Measurements from ENCODE around the gene NDUFS6. TPM values are rescaled to one million over a fixed set of nuclear protein-coding genes. Genes with fewer than 3 reads are reported as not detected.

NDUFS6 gene
- total RNA-seq, 1 experiment from 2014 or later: 72.8 TPM

DNA sequence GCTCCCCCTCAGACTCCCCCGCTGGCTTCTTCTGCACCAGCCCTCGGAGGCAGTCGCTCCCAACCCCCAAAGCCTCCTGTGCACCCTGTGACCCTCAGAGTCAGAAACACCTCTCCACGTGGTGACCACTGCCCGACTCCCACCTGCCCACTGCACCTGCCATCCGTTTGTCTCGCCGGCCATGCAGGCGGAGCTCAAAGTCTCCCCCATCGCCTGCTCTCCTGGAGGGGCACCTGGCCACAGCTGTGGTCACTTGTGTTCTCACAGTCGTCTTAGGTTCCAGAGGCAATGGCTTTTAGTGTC, 39.8 kb upstream of the NDUFS6 start:
- H3K36me3 ChIP-seq (ENCODE audit: insufficient read depth, low read length, poor library complexity, severe bottlenecking): no peaks in the 10 kb centered on the region
- no peak for DNase-seq (ENCODE audit: low spot score)
- TF ChIP-seq, protein P1, sequence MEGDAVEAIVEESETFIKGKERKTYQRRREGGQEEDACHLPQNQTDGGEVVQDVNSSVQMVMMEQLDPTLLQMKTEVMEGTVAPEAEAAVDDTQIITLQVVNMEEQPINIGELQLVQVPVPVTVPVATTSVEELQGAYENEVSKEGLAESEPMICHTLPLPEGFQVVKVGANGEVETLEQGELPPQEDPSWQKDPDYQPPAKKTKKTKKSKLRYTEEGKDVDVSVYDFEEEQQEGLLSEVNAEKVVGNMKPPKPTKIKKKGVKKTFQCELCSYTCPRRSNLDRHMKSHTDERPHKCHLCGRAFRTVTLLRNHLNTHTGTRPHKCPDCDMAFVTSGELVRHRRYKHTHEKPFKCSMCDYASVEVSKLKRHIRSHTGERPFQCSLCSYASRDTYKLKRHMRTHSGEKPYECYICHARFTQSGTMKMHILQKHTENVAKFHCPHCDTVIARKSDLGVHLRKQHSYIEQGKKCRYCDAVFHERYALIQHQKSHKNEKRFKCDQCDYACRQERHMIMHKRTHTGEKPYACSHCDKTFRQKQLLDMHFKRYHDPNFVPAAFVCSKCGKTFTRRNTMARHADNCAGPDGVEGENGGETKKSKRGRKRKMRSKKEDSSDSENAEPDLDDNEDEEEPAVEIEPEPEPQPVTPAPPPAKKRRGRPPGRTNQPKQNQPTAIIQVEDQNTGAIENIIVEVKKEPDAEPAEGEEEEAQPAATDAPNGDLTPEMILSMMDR (conservative IDR thresholded peaks at IDR 0.05; ENCODE audit: low read depth, low read length): no peak
- TF ChIP-seq EZH2 (IDR thresholded peaks at IDR 0.05; ENCODE audit: borderline replicate concordance, low read depth, low read length, poor library complexity, severe bottlenecking): no peak
- H3K9me3 ChIP-seq (ENCODE audit: low read depth, low read length, poor library complexity, severe bottlenecking): no peaks in the 10 kb centered on the region
- ChIA-PET CTCF (no interaction called here), POLR2A (ENCODE audit: low non-redundant PET) (no interaction called here)
- intact Hi-C loops (cut with micrococcal nuclease; ENCODE audit: unreplicated experiment): loop anchor here (10.0 kb wide), 1 partner anchor 273 kb away; no protein-coding TSS in a partner anchor
- H3K27ac ChIP-seq (ENCODE audit: low read depth, low read length, poor library complexity, severe bottlenecking): no peak overlapping the region
- peaks cover 67% of the 10 kb centered on the region for H3K27me3 ChIP-seq (replicated peaks; ENCODE audit: insufficient read depth, low read depth, low read length, poor library complexity)
- H3K4me1 ChIP-seq (ENCODE audit: insufficient read depth, low read length, poor library complexity, severe bottlenecking): no peaks in the 10 kb centered on the region
- BruUV-seq (replicated peaks): no TSS peak
- no peak overlapping the region for H3K4me3 ChIP-seq (ENCODE audit: low read depth, low read length, poor library complexity, severe bottlenecking)

DNA sequence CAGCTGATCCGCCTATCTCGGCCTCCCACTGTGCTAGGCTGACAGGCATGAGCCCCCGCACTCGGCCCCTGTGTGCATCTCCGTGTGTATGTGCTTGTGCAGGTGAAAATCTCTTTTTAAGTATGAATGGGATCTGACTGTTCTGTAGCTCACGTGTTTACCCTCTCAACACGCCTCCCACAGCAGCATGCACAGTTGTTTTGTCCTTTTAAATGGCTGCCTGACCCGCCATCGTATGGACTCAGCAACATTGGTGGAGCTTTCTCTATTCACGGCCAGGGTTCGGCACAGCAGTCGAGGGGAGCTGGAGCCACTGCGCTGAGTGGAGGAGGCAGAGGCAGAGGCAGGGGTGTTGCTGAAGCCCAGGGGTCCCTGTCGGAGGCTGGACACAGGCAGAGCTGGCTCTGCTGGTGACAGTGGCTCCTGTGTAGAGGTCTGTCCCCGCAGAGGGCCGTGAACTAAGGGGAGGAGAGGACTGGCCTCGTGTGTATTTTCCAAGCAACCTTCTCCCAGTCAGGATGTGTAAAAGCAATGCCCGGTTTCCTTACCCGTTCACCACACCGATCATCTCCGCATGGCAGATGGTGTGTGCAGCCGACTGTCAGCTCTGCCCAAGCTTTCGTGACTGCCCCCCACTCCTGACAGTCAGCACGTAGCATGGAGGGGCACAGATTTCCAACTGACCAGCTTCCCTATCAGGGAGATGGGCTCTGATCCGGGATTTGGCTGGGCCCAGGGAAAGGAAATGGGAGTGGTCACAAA, 38.9 kb upstream of the NDUFS6 start:
- no peak for DNase-seq (ENCODE audit: low spot score)
- ChIA-PET POLR2A (ENCODE audit: low non-redundant PET) (no interaction called here), CTCF (no interaction called here)
- intact Hi-C loops (cut with micrococcal nuclease; ENCODE audit: unreplicated experiment): loop anchor here (10.0 kb wide), 1 partner anchor 272 kb away; no protein-coding TSS in a partner anchor
- no peak for TF ChIP-seq EZH2 (IDR thresholded peaks at IDR 0.05; ENCODE audit: borderline replicate concordance, low read depth, low read length, poor library complexity, severe bottlenecking)
- TF ChIP-seq, protein P1 (conservative IDR thresholded peaks at IDR 0.05; ENCODE audit: low read depth, low read length): no peak
- no peak overlapping the region for H3K4me3 ChIP-seq (ENCODE audit: low read depth, low read length, poor library complexity, severe bottlenecking)
- no peaks in the 10 kb centered on the region for H3K9me3 ChIP-seq (ENCODE audit: low read depth, low read length, poor library complexity, severe bottlenecking)
- H3K27me3 ChIP-seq (replicated peaks; ENCODE audit: insufficient read depth, low read depth, low read length, poor library complexity): peaks cover 71% of the 10 kb centered on the region
- H3K36me3 ChIP-seq (ENCODE audit: insufficient read depth, low read length, poor library complexity, severe bottlenecking): no peaks in the 10 kb centered on the region
- BruUV-seq (replicated peaks): no TSS peak
- H3K27ac ChIP-seq (ENCODE audit: low read depth, low read length, poor library complexity, severe bottlenecking): no peak overlapping the region
- H3K4me1 ChIP-seq (ENCODE audit: insufficient read depth, low read length, poor library complexity, severe bottlenecking): no peaks in the 10 kb centered on the region

DNA sequence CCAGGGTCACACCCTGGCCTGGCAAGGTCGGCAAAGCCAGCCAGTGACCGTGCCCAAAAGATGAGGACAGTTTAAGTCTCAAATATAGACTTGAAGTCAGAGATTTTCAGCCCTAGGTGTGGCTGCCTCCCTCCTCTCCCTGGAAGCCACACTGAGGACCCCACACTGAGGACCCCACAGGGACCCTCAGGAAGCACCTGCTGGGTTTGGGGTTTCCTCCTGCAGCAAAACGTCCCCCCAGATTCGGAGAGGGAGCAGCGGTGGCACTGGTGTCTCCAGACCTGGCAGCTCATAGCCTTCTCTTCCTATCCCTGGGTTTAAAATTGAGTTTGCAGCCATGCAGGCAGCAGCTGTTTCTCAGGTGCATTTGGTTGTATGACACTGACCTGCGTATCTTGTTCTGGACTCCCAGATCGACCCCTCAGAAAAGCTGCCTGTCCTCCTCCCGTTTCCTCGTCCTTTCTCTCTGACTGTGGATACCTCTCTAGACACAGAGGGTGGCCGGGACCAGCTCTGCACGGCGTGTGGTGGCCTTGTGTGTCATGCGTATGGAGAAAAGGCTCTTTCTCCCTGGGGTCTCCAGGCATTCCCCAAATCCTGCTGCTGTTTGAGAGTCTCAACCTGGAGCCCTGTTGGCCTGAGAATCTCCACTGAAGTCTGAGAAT, 38.2 kb upstream of the NDUFS6 start:
- no TSS peak for BruUV-seq (replicated peaks)
- CTCF ChIA-PET: interaction anchor here (0.5 kb wide), 1 partner anchor 121 kb away, joined by 3 read pairs; no protein-coding TSS in a partner anchor
- TF ChIP-seq, protein P1 (conservative IDR thresholded peaks at IDR 0.05; ENCODE audit: low read depth, low read length): no peak
- no peak for TF ChIP-seq EZH2 (IDR thresholded peaks at IDR 0.05; ENCODE audit: borderline replicate concordance, low read depth, low read length, poor library complexity, severe bottlenecking)
- Histone ChIP-seq H3K4me1 (ENCODE audit: insufficient read depth, low read length, poor library complexity, severe bottlenecking) (no peaks in the 10 kb centered on the region), H3K36me3 (ENCODE audit: insufficient read depth, low read length, poor library complexity, severe bottlenecking) (no peaks in the 10 kb centered on the region), H3K27me3 (replicated peaks; ENCODE audit: insufficient read depth, low read depth, low read length, poor library complexity) (peaks cover 75% of the 10 kb centered on the region), H3K27ac (ENCODE audit: low read depth, low read length, poor library complexity, severe bottlenecking) (no peak overlapping the region), H3K9me3 (ENCODE audit: low read depth, low read length, poor library complexity, severe bottlenecking) (no peaks in the 10 kb centered on the region), H3K4me3 (ENCODE audit: low read depth, low read length, poor library complexity, severe bottlenecking) (no peak overlapping the region)
- POLR2A ChIA-PET (ENCODE audit: low non-redundant PET): no interaction called here
- no peak for DNase-seq (ENCODE audit: low spot score)
- intact Hi-C loops (cut with micrococcal nuclease; ENCODE audit: unreplicated experiment): loop anchor here (10.0 kb wide), 1 partner anchor 272 kb away; no protein-coding TSS in a partner anchor
